ENCODE data around the gene CLRN3. TPM values are rescaled to one million over a fixed set of nuclear protein-coding genes. Genes with fewer than 3 reads are reported as not detected.

CLRN3 gene
- total RNA-seq, 1 donor from 2014 or later: not detected

GRCh38 chr10:127882391-127882790 is 10.3 kb downstream of the CLRN3 start:
- no peaks in the 10 kb centered on the region for H3K4me1 ChIP-seq
- intact Hi-C loops (cut with DNase I): no loop called here
- H3K36me3 ChIP-seq: no peaks in the 10 kb centered on the region
- no peak for TF ChIP-seq CTCF (IDR thresholded peaks at IDR 0.05)
- H3K27ac ChIP-seq: no peak overlapping the region
- no peaks in the 10 kb centered on the region for H3K27me3 ChIP-seq
- H3K4me3 ChIP-seq: no peak overlapping the region
- DNase-seq (ENCODE audit: low spot score in 2 of 2): no peak
- no peaks in the 10 kb centered on the region for H3K9me3 ChIP-seq

DNA sequence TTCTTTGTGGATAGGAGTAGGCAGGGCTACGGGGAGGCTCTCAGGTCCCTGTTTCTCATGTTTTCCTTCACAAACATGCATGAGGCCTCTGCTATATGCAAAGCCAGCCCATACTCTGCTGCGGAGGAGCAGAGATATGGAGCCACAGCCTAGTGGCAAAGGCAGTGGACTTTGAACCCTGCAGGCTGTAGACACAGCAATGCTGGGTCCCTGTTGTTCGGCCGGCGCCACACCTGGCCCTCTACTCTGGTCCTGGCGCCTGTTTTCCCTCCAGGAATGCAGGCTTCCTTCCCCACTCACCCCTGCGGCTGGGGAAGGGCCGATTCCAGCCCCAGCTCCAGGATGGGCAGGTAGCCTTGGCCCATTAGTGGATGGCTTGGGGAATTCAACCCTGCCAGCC is 11.5 kb downstream of the CLRN3 start:
- Histone ChIP-seq H3K36me3 (no peaks in the 10 kb centered on the region), H3K27ac (peak overlapping the region; percentile 6 to 32), H3K9me3 (no peaks in the 10 kb centered on the region), H3K27me3 (no peaks in the 10 kb centered on the region), H3K4me3 (no peak overlapping the region), H3K4me1 (no peaks in the 10 kb centered on the region)
- intact Hi-C loops (cut with DNase I): no loop called here
- DNase-seq (ENCODE audit: low spot score in 2 of 2): no peak
- no peak for TF ChIP-seq CTCF (IDR thresholded peaks at IDR 0.05)

GRCh38 chr10:127880557-127880956 is 12.2 kb downstream of the CLRN3 start:
- TF ChIP-seq CTCF (IDR thresholded peaks at IDR 0.05): no peak
- H3K27ac ChIP-seq: peak overlapping the region; percentile 16 to 40
- H3K27me3 ChIP-seq: no peaks in the 10 kb centered on the region
- DNase-seq (ENCODE audit: low spot score in 2 of 2): no peak
- H3K9me3 ChIP-seq: no peaks in the 10 kb centered on the region
- H3K4me1 ChIP-seq: no peaks in the 10 kb centered on the region
- intact Hi-C loops (cut with DNase I): no loop called here
- H3K4me3 ChIP-seq: no peak overlapping the region
- H3K36me3 ChIP-seq: no peaks in the 10 kb centered on the region

DNA sequence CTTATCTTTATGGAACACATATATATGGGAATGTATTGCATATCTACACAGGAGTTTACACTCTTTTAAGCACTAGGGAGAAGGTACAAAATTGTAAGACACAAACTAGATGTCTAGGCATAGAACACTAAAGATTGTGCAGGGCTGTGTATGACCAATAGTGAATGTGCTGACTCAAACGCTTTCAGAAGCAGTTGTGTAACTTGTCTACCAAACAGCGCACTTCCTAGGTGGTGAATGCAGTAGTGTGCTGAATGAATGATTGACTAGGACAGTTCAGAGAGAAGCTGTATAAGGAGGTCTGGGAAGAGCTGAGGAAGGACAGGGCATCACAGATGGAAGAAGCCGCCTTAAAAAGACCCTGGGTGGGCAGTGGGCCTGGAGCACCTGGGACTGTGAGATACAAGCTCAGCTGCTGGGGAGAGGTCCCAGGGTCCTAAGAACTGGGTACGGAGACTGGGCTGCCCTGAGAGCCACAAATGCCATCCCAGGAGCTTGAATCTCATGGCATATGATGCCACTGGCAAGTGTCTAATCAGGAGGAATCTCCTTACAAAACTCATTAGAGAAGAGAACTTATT is 14.2 kb downstream of the CLRN3 start:
- H3K4me3 ChIP-seq: no peak overlapping the region
- H3K9me3 ChIP-seq: no peaks in the 10 kb centered on the region
- DNase-seq (ENCODE audit: low spot score in 2 of 2): no peak
- no peaks in the 10 kb centered on the region for H3K36me3 ChIP-seq
- intact Hi-C loops (cut with DNase I): no loop called here
- TF ChIP-seq CTCF (IDR thresholded peaks at IDR 0.05): no peak
- H3K4me1 ChIP-seq: no peaks in the 10 kb centered on the region
- H3K27ac ChIP-seq: no peak overlapping the region
- no peaks in the 10 kb centered on the region for H3K27me3 ChIP-seq

- no peaks in the 10 kb centered on the region for H3K27me3 ChIP-seq
- no peak overlapping the region for H3K27ac ChIP-seq
- intact Hi-C loops (cut with DNase I): no loop called here
- H3K4me3 ChIP-seq: no peak overlapping the region
- no peak for DNase-seq (ENCODE audit: low spot score in 2 of 2)
- no peaks in the 10 kb centered on the region for H3K4me1 ChIP-seq
- no peak for TF ChIP-seq CTCF (IDR thresholded peaks at IDR 0.05)
- H3K9me3 ChIP-seq: no peaks in the 10 kb centered on the region
- H3K36me3 ChIP-seq: no peaks in the 10 kb centered on the region
Observed at GRCh38 chr10:127877699-127878098, 15.0 kb downstream of the CLRN3 start.

DNA sequence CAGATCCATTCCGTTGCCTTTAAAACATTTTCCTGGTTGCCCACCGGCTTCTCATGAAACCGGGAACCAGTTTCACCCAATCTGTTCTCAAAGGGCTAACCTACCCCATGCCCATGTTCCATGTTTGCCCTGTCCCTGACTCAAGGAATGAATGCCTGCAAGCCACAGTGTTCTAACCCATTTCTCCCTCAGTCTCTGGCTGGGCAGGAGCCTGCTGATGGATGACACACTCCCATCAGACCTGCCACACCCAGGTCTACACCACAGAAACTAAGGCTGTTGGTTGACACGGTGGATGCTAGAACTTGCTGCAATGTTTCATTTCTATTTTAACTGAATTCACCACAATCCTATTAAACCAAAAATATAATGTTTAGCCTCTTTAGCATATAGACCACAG is 15.6 kb downstream of the CLRN3 start:
- intact Hi-C loops (cut with DNase I): no loop called here
- no peaks in the 10 kb centered on the region for H3K27me3 ChIP-seq
- no peak overlapping the region for H3K4me3 ChIP-seq
- H3K4me1 ChIP-seq: no peaks in the 10 kb centered on the region
- no peaks in the 10 kb centered on the region for H3K36me3 ChIP-seq
- no peak overlapping the region for H3K27ac ChIP-seq
- H3K9me3 ChIP-seq: no peaks in the 10 kb centered on the region
- no peak for DNase-seq (ENCODE audit: low spot score in 2 of 2)
- no peak for TF ChIP-seq CTCF (IDR thresholded peaks at IDR 0.05)
